SK-N-SH (cell line): ENCODE data around the gene INPP5B. TPM values are rescaled to one million over a fixed set of nuclear protein-coding genes. Genes with fewer than 3 reads are reported as not detected.

Experiments used
- CTCF ChIA-PET: fragments of 300-600, 350-600 bp; formaldehyde crosslinking; extraction: SDS; loops from one replicate; lab custom pipeline; 2021; lab: Yijun Ruan, JAX
- POLR2A ChIA-PET: fragments of 350-600 bp; sonication (Branson Sonifier 250); formaldehyde crosslinking; extraction: SDS; loops from one replicate; lab custom pipeline; 2020; ENCODE audit warnings: antibody characterized with exemption, inconsistent platforms; lab: Yijun Ruan, JAX
- DNase-seq: peaks from one replicate; pipeline ENCODE4 v3.0.0; 2012
- H2AFZ ChIP-seq: fragments of 200-600 bp; sonication (generic); 2 replicates; pipeline ENCODE4 v1.8.1; 2016; ENCODE audit warnings: antibody characterized with exemption, mild to moderate bottlenecking, low read depth
- H3F3A ChIP-seq: fragments of 200-600 bp; sonication (generic); replicated peaks from 2 replicates; pipeline ENCODE3; 2016; ENCODE audit warnings: antibody characterized with exemption, mild to moderate bottlenecking; ENCODE audit not compliant: insufficient read depth
- H3K27ac ChIP-seq, 2 experiments: fragments of 200-500 bp in 1 of 2; fragments of 200-600 bp in 1 of 2; sonication (Bioruptor generic) in 1 of 2; sonication (generic), shearing (Covaris generic) in 1 of 2; 2 replicates each; pipeline versions ENCODE4 v1.5.1 to v1.6.1; 2014 to 2016; ENCODE audit warnings: low read depth in 2 of 2, inconsistent platforms in 1 of 2, low read length in 1 of 2, mild to moderate bottlenecking in 1 of 2, mixed read lengths in 1 of 2
- H3K27me3 ChIP-seq: fragments of 200-600 bp; sonication (generic), shearing (Covaris generic); 2 replicates; pipeline ENCODE4 v1.6.1; 2016; ENCODE audit warnings: mixed run types; ENCODE audit not compliant: insufficient read depth
- H3K36me3 ChIP-seq, 2 experiments: fragments of 200-500 bp in 1 of 2; fragments of 200-600 bp in 1 of 2; sonication (Bioruptor generic) in 1 of 2; sonication (generic) in 1 of 2; replicated peaks in 1 of 2; 2 replicates each; pipeline versions ENCODE3 to v1.5.1; 2014 to 2016; ENCODE audit warnings: low read length in 1 of 2, mild to moderate bottlenecking in 1 of 2; ENCODE audit not compliant: insufficient read depth in 2 of 2, control insufficient read depth in 1 of 2
- H3K4me1 ChIP-seq, 2 experiments: fragments of 200-500 bp in 1 of 2; fragments of 200-600 bp in 1 of 2; sonication (Bioruptor generic) in 1 of 2; sonication (generic), shearing (Covaris generic) in 1 of 2; 2 replicates each; pipeline versions ENCODE4 v1.5.1 to v1.6.1; 2014 to 2016; ENCODE audit warnings: low read depth in 1 of 2, low read length in 1 of 2, mixed run types in 1 of 2; ENCODE audit not compliant: insufficient read depth in 2 of 2, control insufficient read depth in 1 of 2
- H3K4me2 ChIP-seq: fragments of 200-600 bp; sonication (generic), shearing (Covaris generic); 2 replicates; pipeline ENCODE4 v1.6.1; 2017; ENCODE audit warnings: mixed run types
- H3K4me3 ChIP-seq, 2 experiments: fragments of 200-500 bp in 1 of 2; fragments of 200-600 bp in 1 of 2; sonication (Bioruptor generic) in 1 of 2; sonication (generic), shearing (Covaris generic) in 1 of 2; 2 replicates each; pipeline versions ENCODE4 v1.5.1 to v1.8.1; 2014 to 2016; ENCODE audit warnings: low read depth in 2 of 2, inconsistent platforms in 1 of 2, low read length in 1 of 2, mild to moderate bottlenecking in 1 of 2, mixed read lengths in 1 of 2, moderate library complexity in 1 of 2
- H3K79me2 ChIP-seq: fragments of 200-600 bp; sonication (generic); 2 replicates; pipeline ENCODE4 v1.8.1; 2017; ENCODE audit warnings: mild to moderate bottlenecking; ENCODE audit not compliant: insufficient read depth
- H3K9ac ChIP-seq: fragments of 200-600 bp; sonication (generic); 2 replicates; pipeline ENCODE4 v1.6.1; 2017; ENCODE audit warnings: mixed run types
- H3K9me2 ChIP-seq: fragments of 200-600 bp; sonication (generic); 2 replicates; pipeline ENCODE4 v1.6.1; 2017; ENCODE audit warnings: mixed run types
- H3K9me3 ChIP-seq: fragments of 200-600 bp; sonication (generic); 2 replicates; pipeline ENCODE4 v1.6.1; 2017; ENCODE audit warnings: mixed run types, mild to moderate bottlenecking, moderate library complexity
- H4K20me1 ChIP-seq: fragments of 200-600 bp; sonication (generic); 2 replicates; pipeline ENCODE4 v1.6.1; 2017; ENCODE audit warnings: mild to moderate bottlenecking, mixed run types; ENCODE audit not compliant: insufficient read depth
- CHD2 ChIP-seq: fragments of 150-350 bp; IDR thresholded peaks from 2 replicates; pipeline ENCODE4 v1.6.1; 2018; ENCODE audit warnings: low read length; ENCODE audit not compliant: partially characterized antibody
- EP300 ChIP-seq, 2 experiments: IDR thresholded peaks; 2 replicates each; pipeline versions ENCODE4 v1.4.0 to v1.6.1; 2012; ENCODE audit warnings: borderline replicate concordance in 1 of 2, low read depth in 1 of 2, low read length in 1 of 2
- EZH2phosphoT487 ChIP-seq: fragments of 200-600 bp; sonication (generic); IDR thresholded peaks from 2 replicates; pipeline ENCODE4 v1.6.1; 2017; ENCODE audit warnings: low read depth, mixed run types, mild to moderate bottlenecking, antibody characterized with exemption, moderate library complexity, borderline replicate concordance
- FOXJ3 ChIP-seq: sonication (generic); formaldehyde crosslinking; IDR thresholded peaks from 2 replicates; pipeline ENCODE4 v1.5.1; 2020; ENCODE audit warnings: mild to moderate bottlenecking, missing genetic modification reagents
- FOXM1 ChIP-seq: IDR thresholded peaks from 2 replicates; pipeline ENCODE4 v1.4.0; 2012; ENCODE audit warnings: low read depth, mild to moderate bottlenecking
- GABPA ChIP-seq: IDR thresholded peaks from 2 replicates; pipeline ENCODE4 v1.4.0; 2012; ENCODE audit warnings: low read depth, mild to moderate bottlenecking
- JUND ChIP-seq: IDR thresholded peaks from 2 replicates; pipeline ENCODE4 v1.4.0; 2012
- MEF2A ChIP-seq: IDR thresholded peaks from 2 replicates; pipeline ENCODE4 v1.4.0; 2012; ENCODE audit warnings: low read depth, borderline replicate concordance
- NFIC ChIP-seq: IDR thresholded peaks from 2 replicates; pipeline ENCODE4 v1.4.0; 2012; ENCODE audit warnings: borderline replicate concordance
- NRF1 ChIP-seq: IDR thresholded peaks from 2 replicates; pipeline ENCODE4 v1.6.1; 2012; ENCODE audit warnings: low read depth, mild to moderate bottlenecking, low read length
- POLR2AphosphoS5 ChIP-seq: IDR thresholded peaks from 2 replicates; pipeline ENCODE4 v1.6.1; 2012; ENCODE audit warnings: low read depth, low read length
- RCOR1 ChIP-seq: fragments of 150-350 bp; IDR thresholded peaks from 2 replicates; pipeline ENCODE4 v1.6.1; 2017; ENCODE audit warnings: antibody characterized with exemption, low read length
- RXRA ChIP-seq: IDR thresholded peaks from 2 replicates; pipeline ENCODE4 v1.4.0; 2012; ENCODE audit warnings: low read depth, mild to moderate bottlenecking, borderline replicate concordance
- SIN3A ChIP-seq: IDR thresholded peaks from 2 replicates; pipeline ENCODE4 v1.6.1; 2012; ENCODE audit warnings: low read depth, mild to moderate bottlenecking, low read length, moderate library complexity, borderline replicate concordance
- TCF12 ChIP-seq: IDR thresholded peaks from 2 replicates; pipeline ENCODE4 v1.4.0; 2012
- YY1 ChIP-seq: IDR thresholded peaks from 2 replicates; pipeline ENCODE4 v1.4.0; 2012; ENCODE audit warnings: low read depth, mild to moderate bottlenecking
- WGBS: methylation state at CpG from one replicate; pipeline ENCODE4 v1.1.6; 2017; ENCODE audit warnings: low lambda C conversion rate; 5-methylcytosine and 5-hydroxymethylcytosine counted together
- polyA plus RNA-seq, 3 experiments: library from polyadenylated mRNA; depleted of rRNA; stranded (reverse); fragments of >200 nt; gene quantifications; 2 replicates each; pipeline ENCODE4 v1.2.3, GENCODE V29; 2012
- TF ChIP-seq, protein P1 (sequence below): IDR thresholded peaks from 2 replicates; pipeline ENCODE4 v1.4.0; 2012; ENCODE audit warnings: low read depth, borderline replicate concordance
- TF ChIP-seq, protein P2 (sequence below): fragments of 150-350 bp; IDR thresholded peaks from 2 replicates; pipeline ENCODE4 v1.6.1; 2016; ENCODE audit warnings: mild to moderate bottlenecking, low read depth, low read length
- TF ChIP-seq, protein P3 (sequence below): IDR thresholded peaks from 2 replicates; pipeline ENCODE4 v1.4.0; 2012; ENCODE audit warnings: low read depth
- TF ChIP-seq, protein P4 (sequence below): IDR thresholded peaks from 2 replicates; pipeline ENCODE4 v1.6.1; 2012; ENCODE audit warnings: mild to moderate bottlenecking, low read depth, low read length, moderate library complexity

INPP5B gene
- polyA plus RNA-seq, 1 of the 3 experiments (the other 2 are of a cell fraction), result 10.5 TPM

DNA sequence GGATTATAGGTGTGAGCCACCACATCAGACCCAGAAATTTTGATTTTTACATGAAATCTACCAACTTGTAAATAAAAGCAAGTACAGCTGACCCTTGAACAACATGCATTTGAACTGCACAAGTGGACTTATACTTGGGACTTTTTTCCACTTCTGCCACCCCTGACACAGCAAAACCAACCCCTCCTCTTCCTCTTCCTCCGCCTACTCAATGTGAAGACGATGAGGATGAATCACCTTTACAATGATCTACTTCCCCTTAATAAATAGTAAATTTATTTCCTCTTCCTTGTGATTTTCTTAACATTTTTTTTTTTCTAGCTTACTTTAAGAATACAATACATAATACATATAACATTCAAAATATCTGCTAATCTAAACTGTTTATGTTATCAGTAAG is 121.3 kb downstream of the INPP5B start:
- POLR2A ChIA-PET, result interaction anchor here (1.4 kb wide), 1 partner anchor 13 kb away, joined by 3 read pairs; no protein-coding TSS in a partner anchor
- no peak for DNase-seq
- Histone ChIP-seq H3K4me2 (no peak overlapping the region), H3K36me3 (peaks cover 44 to 46% of the 10 kb centered on the region in 2 experiments), H4K20me1 (no peaks in the 10 kb centered on the region), H3F3A (peaks cover 5% of the 10 kb centered on the region), H2AFZ (no peak overlapping the region), H3K79me2 (peaks cover 3% of the 10 kb centered on the region; the same call in 1 of the 2 replicates), H3K9me3 (no peaks in the 10 kb centered on the region), H3K27me3 (no peaks in the 10 kb centered on the region), H3K4me1 (no peaks in the 10 kb centered on the region), H3K27ac (no peak overlapping the region), H3K9me2 (no peaks in the 10 kb centered on the region), H3K4me3 (no peak overlapping the region), H3K9ac (no peak overlapping the region)
- TF ChIP-seq JUND, result no peak
- TF ChIP-seq RXRA, result no peak
- TF ChIP-seq EP300 (IDR thresholded peaks at IDR 0.05; ENCODE audit: borderline replicate concordance in 1 of 2, low read depth in 1 of 2, low read length in 1 of 2), result no peak
- TF ChIP-seq, protein P1, sequence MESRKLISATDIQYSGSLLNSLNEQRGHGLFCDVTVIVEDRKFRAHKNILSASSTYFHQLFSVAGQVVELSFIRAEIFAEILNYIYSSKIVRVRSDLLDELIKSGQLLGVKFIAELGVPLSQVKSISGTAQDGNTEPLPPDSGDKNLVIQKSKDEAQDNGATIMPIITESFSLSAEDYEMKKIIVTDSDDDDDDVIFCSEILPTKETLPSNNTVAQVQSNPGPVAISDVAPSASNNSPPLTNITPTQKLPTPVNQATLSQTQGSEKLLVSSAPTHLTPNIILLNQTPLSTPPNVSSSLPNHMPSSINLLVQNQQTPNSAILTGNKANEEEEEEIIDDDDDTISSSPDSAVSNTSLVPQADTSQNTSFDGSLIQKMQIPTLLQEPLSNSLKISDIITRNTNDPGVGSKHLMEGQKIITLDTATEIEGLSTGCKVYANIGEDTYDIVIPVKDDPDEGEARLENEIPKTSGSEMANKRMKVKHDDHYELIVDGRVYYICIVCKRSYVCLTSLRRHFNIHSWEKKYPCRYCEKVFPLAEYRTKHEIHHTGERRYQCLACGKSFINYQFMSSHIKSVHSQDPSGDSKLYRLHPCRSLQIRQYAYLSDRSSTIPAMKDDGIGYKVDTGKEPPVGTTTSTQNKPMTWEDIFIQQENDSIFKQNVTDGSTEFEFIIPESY, result no peak
- TF ChIP-seq EZH2phosphoT487, result no peak
- no peak for TF ChIP-seq RCOR1
- no peak for TF ChIP-seq POLR2AphosphoS5
- TF ChIP-seq YY1, result no peak
- TF ChIP-seq, protein P2, sequence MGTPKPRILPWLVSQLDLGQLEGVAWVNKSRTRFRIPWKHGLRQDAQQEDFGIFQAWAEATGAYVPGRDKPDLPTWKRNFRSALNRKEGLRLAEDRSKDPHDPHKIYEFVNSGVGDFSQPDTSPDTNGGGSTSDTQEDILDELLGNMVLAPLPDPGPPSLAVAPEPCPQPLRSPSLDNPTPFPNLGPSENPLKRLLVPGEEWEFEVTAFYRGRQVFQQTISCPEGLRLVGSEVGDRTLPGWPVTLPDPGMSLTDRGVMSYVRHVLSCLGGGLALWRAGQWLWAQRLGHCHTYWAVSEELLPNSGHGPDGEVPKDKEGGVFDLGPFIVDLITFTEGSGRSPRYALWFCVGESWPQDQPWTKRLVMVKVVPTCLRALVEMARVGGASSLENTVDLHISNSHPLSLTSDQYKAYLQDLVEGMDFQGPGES, result no peak
- no peak for TF ChIP-seq MEF2A
- TF ChIP-seq, protein P3, sequence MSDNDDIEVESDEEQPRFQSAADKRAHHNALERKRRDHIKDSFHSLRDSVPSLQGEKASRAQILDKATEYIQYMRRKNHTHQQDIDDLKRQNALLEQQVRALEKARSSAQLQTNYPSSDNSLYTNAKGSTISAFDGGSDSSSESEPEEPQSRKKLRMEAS, result no peak
- TF ChIP-seq NFIC, result no peak
- TF ChIP-seq TCF12, result no peak
- TF ChIP-seq GABPA, result no peak
- TF ChIP-seq SIN3A, result no peak
- TF ChIP-seq, protein P4, sequence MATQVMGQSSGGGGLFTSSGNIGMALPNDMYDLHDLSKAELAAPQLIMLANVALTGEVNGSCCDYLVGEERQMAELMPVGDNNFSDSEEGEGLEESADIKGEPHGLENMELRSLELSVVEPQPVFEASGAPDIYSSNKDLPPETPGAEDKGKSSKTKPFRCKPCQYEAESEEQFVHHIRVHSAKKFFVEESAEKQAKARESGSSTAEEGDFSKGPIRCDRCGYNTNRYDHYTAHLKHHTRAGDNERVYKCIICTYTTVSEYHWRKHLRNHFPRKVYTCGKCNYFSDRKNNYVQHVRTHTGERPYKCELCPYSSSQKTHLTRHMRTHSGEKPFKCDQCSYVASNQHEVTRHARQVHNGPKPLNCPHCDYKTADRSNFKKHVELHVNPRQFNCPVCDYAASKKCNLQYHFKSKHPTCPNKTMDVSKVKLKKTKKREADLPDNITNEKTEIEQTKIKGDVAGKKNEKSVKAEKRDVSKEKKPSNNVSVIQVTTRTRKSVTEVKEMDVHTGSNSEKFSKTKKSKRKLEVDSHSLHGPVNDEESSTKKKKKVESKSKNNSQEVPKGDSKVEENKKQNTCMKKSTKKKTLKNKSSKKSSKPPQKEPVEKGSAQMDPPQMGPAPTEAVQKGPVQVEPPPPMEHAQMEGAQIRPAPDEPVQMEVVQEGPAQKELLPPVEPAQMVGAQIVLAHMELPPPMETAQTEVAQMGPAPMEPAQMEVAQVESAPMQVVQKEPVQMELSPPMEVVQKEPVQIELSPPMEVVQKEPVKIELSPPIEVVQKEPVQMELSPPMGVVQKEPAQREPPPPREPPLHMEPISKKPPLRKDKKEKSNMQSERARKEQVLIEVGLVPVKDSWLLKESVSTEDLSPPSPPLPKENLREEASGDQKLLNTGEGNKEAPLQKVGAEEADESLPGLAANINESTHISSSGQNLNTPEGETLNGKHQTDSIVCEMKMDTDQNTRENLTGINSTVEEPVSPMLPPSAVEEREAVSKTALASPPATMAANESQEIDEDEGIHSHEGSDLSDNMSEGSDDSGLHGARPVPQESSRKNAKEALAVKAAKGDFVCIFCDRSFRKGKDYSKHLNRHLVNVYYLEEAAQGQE, result no peak
- TF ChIP-seq FOXM1, result no peak
- TF ChIP-seq FOXJ3 (CRISPR knock-in tag), result no peak
- TF ChIP-seq NRF1, result no peak
- no peak for TF ChIP-seq CHD2
- WGBS, result 88% methylated on average over 2 of the region's 2 CpGs
- CTCF ChIA-PET, result no interaction called here
